DMS53 treated with DMSO at 0.1 percent for 48 hours (cell line): ENCODE data around the gene FLII.
"Not testable (repeated sequence)": the region's sequence is repeated elsewhere in the genome, so short reads cannot be mapped to it uniquely, and the experiment has no call there.

Experiments
- DNase-seq: peaks from one replicate; lab custom pipeline; 2025; ENCODE audit not compliant: unreplicated experiment; lab: John Stamatoyannopoulos, UW

FLII gene

DNA sequence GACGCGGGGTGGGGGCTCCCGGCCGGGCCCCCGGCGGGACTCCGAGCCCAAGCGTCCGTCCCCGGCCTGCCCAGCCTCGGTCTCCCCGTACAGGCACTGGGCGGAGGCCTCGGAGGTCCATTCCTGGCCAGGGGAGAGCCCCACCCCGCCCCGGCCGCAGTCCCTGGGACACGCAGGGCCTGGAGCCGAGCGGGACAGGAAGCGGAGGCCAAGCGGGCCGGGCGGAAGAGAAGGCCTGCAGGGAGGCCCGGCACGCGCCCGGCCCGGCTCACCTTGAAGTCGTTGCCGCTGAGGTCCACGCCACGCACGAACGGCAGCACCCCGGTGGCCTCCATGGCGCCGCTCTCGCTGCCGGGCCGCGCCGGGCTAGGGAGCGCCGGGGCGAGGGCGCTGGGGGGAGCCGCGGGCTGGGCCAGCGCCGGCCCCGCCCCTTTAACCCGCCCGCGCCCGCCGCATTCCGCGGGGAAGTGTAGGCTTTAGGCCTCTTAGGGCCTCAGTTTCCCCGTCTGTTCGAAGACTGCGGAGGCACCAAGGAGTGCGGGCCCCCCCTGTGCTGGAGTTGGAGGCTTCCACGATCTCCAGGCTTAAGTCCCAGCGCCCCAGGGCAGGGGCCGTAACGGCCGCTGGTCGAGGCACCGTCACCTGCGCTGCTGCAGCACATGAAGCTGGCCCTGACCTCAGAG is at the start of gene FLII:
TSS of gene FLII (minus strand) at position 383 of the 683 bp plus-strand sequence. CDS start at position 335, 48 bp downstream.
- peak; percentile 29 for DNase-seq

DNA sequence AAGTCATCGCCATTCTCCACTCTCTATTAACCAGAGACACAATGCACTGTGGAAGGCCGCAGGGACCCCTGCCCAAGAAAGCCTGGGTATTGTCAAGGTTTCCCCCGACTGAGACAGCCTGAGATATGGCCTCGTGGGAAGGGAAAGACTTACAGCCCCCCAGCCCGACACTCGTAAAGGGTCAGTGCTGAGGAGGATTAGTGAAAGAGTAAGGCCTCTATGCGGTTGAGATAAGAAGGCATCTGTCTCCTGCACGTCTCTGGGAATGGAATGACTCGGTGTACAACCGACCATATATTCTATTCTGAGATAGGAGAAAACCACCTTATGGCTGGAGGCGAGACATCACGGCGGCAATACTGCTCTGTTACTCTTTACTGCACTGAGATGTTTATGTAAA is 44.7 kb upstream of the FLII start:
- not testable (repeated sequence) for DNase-seq

DNA sequence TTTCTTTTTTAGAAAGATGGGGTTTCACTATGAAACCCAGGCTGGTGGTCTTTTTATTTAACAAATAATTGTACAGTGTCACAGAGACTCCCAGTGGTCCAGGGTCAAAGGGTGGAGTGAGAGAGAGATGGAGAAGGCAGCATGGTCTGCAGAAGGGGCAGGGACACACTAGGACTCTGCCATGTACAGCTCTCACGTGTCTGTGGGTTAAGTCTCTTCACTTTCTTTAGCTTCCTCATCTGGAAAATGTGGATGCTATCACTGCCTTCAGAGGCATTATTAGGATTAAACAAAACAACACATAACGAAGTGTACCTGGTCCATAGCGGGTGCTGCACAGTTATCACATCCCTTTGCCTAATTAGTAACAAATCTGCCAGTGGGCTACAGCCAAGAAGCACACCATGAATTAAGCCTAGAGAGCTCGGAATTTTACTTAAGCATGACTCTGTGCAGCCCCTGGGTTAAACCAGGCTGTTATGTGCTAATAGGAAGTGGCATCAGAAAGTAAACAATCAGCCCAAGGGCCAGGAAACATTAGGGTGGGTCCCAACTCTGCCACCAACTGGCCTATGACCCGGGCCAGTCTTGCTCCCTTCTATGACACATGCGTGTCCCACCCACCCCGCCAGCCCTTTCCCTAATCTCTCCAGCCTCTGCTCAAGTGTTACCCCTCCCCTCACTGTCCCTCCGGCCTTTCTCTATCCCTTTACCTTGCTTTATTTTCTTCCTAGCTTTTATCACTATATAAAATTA is 42.4 kb upstream of the FLII start:
- DNase-seq: no peak

DNA sequence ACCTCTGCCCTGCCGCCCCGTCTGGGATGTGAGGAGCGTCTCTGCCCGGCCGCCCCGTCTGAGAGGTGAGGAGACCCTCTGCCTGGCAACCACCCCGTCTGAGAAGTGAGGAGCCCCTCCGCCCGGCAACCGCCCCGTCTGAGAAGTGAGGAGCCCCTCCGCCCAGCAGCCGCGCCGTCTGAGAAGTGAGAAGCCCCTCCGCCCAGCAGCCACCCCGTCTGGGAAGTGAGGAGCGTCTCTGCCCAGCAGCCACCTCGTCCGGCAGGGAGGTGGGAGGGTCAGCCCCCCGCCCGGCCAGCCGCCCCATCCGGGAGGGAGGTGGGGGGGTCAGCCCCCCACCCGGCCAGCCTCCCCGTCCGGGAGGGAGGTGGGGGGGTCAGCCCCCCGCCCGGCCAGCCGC is 39.5 kb upstream of the FLII start:
- DNase-seq: not testable (repeated sequence)

DNA sequence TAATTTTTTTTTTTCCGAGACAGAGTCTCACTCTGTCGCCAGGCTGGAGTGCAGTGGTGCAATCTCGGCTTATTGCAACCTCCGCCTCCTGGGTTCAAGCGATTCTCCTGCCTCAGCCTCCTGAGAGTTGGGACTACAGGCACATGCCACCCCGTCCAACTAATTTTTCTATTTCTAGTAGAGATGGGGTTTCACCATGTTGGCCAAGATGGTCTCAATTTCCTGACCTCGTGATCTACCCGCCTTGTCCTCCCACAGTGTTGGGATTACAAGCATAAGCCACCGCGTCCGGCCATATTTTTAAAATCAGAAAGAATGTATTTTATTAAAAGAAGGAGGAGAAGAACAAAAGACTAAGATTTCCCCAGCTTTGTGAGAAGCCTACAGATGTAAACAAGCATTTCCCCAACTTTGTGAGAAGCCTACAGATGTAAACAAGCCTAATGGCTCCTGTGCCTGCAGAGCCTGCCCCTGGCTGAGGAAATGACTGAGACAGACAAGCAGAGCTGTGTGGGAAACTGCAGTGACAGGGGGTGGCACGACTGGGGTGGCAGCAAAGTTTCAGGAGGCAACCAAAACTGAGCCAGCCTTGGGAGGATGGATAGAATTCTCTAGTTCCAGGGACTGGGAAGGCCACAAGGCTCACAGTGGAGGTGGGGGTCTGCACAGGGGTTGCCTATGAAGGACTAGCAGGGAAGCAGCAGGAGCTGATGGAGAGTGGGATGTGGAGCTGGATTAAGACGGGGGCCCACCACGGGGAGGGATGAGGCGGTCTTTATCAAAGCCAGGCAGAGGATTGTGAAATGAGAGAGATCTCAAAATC is 33.4 kb upstream of the FLII start:
- DNase-seq: no peak

DNA sequence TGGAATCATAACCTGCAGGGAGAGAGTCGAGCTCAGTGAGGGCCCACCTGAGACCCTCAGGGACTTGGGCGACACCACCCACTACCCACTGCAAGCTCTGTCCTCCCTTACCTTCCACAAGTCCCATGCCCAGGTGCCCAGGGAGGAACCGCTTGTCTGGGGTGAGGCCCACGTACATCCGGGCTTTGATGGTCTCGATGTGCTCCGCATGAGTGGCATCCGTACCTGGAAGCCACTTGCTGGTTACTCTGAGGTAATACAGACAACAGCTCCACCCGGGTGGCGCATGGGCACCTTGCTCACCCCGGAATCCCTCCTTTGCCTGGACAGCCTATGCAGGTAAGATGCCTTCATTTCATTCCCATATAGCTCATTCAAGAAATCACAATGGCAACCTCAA is 26.8 kb upstream of the FLII start:
- no peak for DNase-seq

DNA sequence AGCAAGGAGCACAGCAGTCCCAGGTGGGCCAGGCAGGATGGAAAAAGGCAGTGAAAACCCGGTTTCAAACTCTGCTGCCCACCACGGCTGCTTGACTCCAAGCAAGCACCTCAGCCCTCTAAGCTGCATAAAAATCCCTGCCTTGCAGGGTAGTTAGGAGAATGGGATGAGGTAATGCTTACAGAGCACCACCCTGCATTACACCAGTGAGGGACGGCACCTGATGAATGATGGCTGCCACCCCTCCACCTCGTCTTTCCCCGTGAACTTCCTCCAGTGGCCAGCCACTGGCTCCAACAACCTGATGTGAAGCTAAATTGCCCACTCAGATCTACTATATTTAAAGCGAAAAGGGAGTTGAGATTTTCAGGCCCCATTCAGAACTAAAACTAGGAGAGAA is 23.2 kb upstream of the FLII start:
- no peak for DNase-seq

DNA sequence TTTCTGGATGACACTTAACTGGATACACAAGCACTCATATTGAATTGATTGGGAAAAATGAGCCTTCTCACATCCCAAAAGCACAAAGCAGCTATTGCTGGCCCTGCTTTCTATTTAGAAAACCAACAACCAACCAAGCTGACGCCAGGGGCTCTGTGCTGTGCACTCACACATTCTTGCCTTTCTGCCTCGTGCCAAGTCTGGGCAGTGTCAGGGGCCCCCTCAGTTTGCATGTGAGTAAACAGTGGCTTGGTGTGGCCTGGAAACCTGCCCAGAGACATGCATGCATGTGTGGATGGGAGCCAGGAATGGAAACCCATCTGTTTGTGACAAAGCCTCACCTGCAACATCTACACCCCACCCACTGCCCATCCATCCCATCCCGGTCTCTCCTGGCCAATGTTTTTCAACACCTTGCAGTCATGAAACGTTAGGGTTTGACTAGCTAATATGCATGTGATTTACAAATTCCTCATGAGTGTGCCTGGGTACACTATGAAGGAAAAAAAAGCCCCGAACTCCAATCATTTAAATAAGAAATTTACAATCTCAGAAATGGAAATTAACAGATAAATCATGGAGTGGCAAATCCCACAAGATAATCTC is 22.3 kb upstream of the FLII start:
- no peak for DNase-seq

DNA sequence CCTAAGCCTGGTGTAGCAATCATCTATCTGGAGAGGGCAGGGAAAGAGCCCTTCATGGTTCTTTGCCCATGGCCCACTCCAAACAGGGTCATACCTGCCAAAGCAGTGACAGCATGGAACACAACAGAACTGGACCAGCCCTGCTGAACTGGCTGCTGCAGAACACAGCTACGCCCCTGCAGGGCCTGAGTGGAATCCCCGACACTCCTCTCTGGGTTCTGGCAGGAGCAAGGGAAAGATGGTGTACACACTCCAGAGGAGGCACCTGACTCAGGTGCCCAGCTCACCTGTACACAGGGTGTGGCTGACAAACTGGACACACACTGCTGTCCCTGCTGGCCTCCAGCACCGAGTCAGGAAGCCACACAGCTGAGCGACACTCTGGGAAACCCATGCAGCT is 21.7 kb upstream of the FLII start:
- no peak for DNase-seq

DNA sequence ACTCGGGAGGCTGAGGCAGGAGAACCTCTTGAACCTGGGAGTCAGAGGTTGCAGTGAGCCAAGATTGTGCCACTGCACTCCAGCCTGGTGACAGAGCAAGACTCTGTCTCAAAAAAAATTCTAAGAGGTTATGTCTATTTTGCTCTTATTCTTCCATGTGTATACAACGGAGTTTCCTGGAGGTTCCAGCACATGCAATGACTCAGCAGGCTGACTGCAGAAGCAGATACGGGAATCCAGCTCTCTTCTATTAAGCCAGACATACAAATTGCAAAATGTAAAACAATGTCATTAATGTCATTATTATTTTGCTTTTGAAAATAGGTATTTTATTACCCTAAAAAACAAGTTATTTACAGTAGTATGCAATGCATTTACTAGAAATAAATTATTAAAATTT is 20.3 kb upstream of the FLII start:
- DNase-seq: no peak

DNA sequence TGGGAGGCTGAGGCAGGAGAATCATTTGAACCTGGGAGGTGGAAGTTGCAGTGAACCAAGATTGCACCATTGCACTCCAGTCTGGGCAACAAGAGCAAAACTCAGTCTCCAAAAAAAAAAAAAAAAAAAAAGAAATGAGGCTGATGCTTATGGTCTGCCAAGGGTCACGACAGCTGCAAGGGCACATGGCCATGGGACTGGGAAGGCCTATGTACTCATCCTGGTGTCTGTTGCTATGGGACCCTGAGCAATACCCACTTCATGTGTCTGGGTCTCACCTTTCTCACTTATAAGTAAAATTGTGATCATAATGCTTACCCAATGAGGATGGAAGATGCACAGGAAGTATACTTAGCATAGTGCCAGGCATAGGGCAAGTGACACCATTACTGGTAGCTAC is 18.5 kb upstream of the FLII start:
- DNase-seq: no peak

DNA sequence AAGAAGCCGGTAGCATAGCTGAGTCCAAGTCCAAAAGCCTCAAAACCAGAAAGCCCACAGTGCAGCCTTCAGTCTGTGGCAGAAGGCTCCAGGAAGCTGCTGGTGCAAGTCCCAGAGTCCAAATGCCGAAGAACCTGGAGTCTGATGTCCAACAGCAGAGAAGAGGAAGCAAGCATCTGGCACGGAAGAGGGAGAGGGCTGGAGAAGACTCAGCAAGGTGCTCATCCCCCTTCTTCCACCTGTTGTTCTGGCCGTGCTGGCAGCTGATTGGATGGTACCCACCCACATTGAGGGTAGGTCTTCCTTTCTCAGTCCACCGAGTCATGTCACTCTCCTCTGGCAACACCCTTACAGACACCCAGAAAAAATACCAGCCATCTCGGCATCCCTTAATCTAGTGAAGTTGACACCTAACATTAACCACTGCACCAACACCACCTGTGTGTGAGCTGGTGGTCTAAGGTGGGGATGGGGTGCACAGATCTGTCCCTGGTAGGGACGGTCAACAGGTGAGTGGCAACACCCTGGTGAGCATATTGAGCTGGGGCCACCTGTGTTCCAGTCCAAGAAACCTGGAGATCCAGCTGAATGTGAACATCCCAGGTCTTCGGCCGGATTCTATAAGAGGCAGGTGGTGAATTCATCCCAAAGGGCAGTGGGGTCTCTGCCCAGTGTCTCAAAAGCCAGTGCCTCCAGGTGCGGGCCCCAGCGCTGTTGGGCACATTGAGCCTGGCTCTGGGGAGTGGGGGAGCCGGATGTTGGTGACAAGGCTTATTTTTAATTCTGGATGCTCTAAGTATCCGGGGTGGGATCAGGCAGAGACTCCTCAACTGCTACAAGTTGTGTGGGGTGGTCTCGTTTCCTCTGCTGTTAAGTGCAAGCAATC is 11.8 kb upstream of the FLII start:
- DNase-seq: no peak

DNA sequence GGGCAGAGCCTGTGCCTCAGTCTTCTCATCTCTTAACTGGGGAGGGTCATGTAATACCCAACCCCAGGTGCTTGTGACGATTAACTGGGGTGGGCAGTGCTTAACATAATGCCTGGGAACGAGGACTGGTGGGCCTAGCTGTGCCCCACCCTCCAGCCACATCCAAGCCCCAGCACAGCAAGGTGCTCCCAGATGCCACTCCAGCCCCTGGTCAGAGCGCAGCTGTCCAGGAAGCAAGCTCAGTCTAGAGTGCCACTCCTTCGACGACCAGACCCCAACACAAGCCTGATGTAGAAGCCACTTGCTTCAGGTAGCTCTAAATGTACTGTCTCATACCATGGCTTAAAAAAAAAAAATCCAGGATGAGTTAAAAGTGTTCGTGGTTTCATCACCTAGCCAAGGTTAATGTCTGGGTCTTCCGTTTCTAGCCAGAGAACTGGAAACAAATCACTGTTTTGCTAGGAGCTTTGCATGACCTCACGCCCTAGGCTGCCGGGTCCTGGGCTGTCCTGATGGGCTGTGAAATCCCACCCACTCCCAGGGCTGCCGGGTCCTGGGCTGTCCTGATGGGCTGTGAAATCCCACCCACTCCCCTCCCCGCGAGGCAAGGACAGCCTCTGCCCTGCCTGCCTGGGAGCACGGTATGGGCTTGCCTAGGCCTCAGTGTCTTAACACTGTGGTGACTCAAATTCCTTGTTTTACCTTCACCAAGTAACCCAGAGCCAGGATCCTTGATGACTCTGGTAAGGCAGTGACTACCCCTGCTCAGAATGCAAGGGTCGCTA is 9.6 kb upstream of the FLII start:
- DNase-seq: no peak

DNA sequence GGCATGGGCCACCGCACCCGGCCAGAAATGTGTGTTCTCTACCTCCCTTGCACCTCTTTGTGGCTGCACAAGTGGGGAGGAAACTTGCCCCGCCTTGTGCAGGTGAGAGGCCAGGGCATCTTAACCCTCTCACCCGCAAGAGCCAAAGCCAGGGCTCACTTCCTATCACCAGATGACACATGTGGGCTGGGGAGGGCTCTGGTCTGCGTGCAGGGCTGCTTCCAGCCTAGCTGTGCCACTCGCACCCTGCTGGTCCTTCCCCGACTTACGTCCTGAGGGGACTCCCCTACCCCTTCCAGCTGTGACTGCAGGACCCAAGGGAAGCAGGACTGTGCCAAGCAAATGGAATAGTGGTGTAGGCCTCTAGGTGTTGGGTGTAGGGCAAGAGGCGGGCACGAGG is 8.8 kb upstream of the FLII start:
- DNase-seq: no peak

DNA sequence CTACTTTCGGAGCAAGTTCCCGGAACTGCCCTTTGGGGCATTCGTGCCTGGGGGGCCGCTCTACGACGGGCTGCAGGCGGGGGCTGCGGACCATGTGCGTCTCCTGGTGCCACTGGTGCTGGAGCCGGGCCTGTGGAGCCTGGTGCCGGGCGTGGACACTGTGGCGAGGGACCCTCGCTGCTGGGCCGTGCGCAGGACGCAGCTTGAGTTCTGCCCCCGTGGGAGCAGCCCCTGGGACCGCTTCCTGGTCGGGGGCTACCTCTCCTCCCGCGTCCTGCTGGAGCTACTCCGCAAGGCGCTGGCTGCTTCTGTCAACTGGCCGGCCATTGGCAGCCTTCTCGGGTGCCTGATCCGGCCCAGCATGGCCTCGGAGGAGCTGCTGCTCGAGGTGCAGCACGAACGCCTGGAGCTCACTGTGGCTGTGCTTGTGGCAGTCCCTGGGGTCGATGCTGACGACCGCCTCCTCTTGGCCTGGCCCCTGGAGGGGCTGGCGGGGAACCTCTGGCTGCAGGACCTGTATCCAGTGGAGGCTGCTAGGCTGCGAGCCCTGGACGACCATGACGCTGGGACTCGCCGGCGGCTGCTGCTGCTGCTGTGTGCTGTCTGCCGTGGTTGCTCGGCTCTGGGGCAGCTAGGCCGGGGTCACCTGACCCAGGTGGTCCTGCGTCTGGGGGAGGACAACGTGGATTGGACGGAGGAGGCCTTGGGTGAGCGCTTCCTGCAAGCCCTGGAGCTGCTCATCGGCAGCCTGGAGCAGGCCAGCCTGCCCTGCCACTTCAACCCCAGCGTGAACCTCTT is 5.5 kb upstream of the FLII start:
- DNase-seq: no peak

DNA sequence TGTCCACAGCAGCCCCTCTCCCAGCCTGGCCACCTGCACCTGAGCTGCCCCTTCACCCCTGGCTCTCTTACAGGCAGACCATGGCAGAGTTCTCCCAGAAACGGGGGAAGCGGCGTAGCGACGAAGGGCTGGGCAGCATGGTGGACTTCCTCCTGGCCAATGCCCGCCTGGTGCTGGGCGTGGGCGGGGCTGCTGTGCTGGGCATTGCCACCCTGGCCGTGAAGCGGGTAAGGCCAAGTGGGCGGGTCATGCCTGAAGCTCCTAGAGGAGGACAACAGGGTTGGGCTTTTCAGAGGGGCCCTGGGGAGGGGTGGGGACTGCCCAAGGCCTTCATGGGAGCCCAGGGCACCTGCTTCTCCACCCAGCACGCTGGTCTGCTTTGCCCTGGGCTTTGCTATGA is 4.1 kb upstream of the FLII start:
- no peak for DNase-seq

DNA sequence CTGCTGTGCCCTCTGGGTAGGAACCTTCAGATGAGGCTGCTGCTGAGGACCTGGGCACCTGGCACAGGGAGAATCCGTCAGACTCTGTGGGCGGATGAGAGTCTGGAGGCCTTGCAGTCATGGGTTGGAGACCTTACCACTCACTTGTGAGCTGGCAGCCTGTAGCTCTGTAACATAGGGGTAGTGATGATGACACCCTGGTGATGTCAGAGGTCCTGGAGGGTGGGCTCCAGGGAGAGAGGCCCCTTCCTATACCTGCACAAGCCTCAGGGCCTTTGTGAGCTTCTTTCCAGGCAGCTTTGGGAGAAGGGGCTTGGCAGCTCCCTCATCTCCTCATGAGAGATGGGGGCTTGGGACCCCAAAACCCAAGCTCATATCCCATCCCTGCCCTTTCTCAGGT is 3.6 kb upstream of the FLII start:
- DNase-seq: no peak

DNA sequence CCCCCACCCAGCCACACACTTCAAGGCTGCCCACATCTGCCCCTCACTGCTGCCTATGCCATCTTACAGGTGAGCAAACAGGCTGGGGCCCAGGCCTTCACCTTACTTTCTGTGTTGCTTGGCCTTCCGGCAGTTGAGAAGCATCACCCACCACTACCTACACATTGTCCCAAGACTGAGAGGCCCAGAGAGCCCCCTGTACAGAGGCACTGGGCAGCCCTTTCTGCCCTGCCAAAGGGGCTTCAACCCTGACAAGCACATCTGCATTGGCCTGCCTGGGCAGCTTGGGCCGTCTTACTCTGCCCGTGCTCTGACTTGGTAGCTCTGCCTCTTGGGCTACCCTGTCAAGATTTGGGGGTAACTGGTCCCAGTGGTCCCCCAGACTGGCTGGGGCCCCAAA is 3.1 kb upstream of the FLII start:
- no peak for DNase-seq

DNA sequence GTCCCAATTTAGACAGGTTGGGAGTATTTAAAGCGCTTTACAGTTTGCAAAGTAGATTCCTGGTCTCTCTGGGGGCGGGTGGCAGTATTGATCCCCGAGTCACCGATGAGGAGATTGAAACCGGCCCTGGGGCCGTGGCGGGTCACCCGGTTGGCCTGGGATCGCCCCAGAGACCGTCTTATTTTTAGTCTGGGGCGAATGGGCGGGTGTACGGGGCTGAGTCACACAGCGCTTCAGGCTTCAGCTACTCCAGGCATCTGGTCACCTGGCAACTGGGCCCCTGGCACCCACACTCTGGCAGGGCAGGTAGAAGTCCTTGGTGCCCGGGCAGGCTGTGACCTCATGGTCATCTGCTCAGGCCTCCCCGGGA is 2.6 kb upstream of the FLII start:
- DNase-seq: peak; percentile 27
